ENCODE data around the gene FMN2. TPM values are rescaled to one million over a fixed set of nuclear protein-coding genes. Genes with fewer than 3 reads are reported as not detected.

Gene FMN2
- total RNA-seq, 2 donors from 2014 or later, result 26.9 to 27.2 TPM

GRCh38 chr1:240280560-240281322 lies 189.1 kb downstream of the FMN2 start:
- H3K27ac ChIP-seq (ENCODE audit: low read depth, low read length), result no peak overlapping the region
- peak overlapping the region; percentile 41 for H3K27ac Mint-ChIP-seq
- H3K4me1 ChIP-seq (ENCODE audit: control insufficient read depth, insufficient read depth, low read length), result peaks cover 17% of the 10 kb centered on the region
- no peak for DNase-seq
- H3K9ac ChIP-seq (ENCODE audit: extremely low read depth, low read length, poor library complexity, severe bottlenecking), result no peak overlapping the region
- no peaks in the 10 kb centered on the region for H3K27me3 Mint-ChIP-seq (ENCODE audit: insufficient read depth)
- no peak overlapping the region for H3K4me3 ChIP-seq (ENCODE audit: low read length)
- H3K36me3 ChIP-seq (ENCODE audit: control insufficient read depth, insufficient read depth, low read length), result peaks cover 32% of the 10 kb centered on the region
- no peak for TF ChIP-seq CTCF (conservative IDR thresholded peaks at IDR 0.05)
- H3K27me3 ChIP-seq (ENCODE audit: control insufficient read depth, insufficient read depth, low read length, poor library complexity, severe bottlenecking), result no peaks in the 10 kb centered on the region
- no peaks in the 10 kb centered on the region for H3K9me3 Mint-ChIP-seq
- H3K4me1 Mint-ChIP-seq, result peaks cover 19% of the 10 kb centered on the region
- no peak overlapping the region for H3K4me3 Mint-ChIP-seq
- peaks cover 16% of the 10 kb centered on the region for H3K36me3 Mint-ChIP-seq (ENCODE audit: low read depth)
- WGBS, 2 experiments (ENCODE audit: insufficient coverage in 1 of 2, insufficient read length in 1 of 2), result 83 to 95% methylated on average over 5 to 11 of the region's 11 CpGs
- no peaks in the 10 kb centered on the region for H3K9me3 ChIP-seq (ENCODE audit: control insufficient read depth, low read length)

- H3K4me3 Mint-ChIP-seq, result no peak overlapping the region
- no peak for TF ChIP-seq CTCF (conservative IDR thresholded peaks at IDR 0.05)
- Histone ChIP-seq H3K4me3 (ENCODE audit: low read length) (no peak overlapping the region), H3K9ac (ENCODE audit: extremely low read depth, low read length, poor library complexity, severe bottlenecking) (no peak overlapping the region), H3K27ac (ENCODE audit: low read depth, low read length) (no peak overlapping the region), H3K36me3 (ENCODE audit: control insufficient read depth, insufficient read depth, low read length) (peaks cover 26% of the 10 kb centered on the region), H3K4me1 (ENCODE audit: control insufficient read depth, insufficient read depth, low read length) (peaks cover 17% of the 10 kb centered on the region), H3K9me3 (ENCODE audit: control insufficient read depth, low read length) (no peaks in the 10 kb centered on the region), H3K27me3 (ENCODE audit: control insufficient read depth, insufficient read depth, low read length, poor library complexity, severe bottlenecking) (no peaks in the 10 kb centered on the region)
- no peak for DNase-seq
- H3K36me3 Mint-ChIP-seq (ENCODE audit: low read depth), result peaks cover 16% of the 10 kb centered on the region
- no peaks in the 10 kb centered on the region for H3K27me3 Mint-ChIP-seq (ENCODE audit: insufficient read depth)
- H3K4me1 Mint-ChIP-seq, result peaks cover 16% of the 10 kb centered on the region
- no peak overlapping the region for H3K27ac Mint-ChIP-seq
- WGBS, 2 experiments (ENCODE audit: insufficient coverage in 1 of 2, insufficient read length in 1 of 2), result 94 to 95% methylated on average over 6 to 7 of the region's 7 CpGs
- no peaks in the 10 kb centered on the region for H3K9me3 Mint-ChIP-seq
These were observed 190.6 kb downstream of the FMN2 start for GRCh38 chr1:240282061-240282830.

- H3K9me3 Mint-ChIP-seq, result no peaks in the 10 kb centered on the region
- peaks cover 21% of the 10 kb centered on the region for H3K36me3 Mint-ChIP-seq (ENCODE audit: low read depth)
- Histone ChIP-seq H3K4me3 (ENCODE audit: low read length) (no peak overlapping the region), H3K4me1 (ENCODE audit: control insufficient read depth, insufficient read depth, low read length) (peaks cover 12% of the 10 kb centered on the region), H3K9me3 (ENCODE audit: control insufficient read depth, low read length) (no peaks in the 10 kb centered on the region), H3K27ac (ENCODE audit: low read depth, low read length) (no peak overlapping the region), H3K36me3 (ENCODE audit: control insufficient read depth, insufficient read depth, low read length) (peaks cover 49% of the 10 kb centered on the region), H3K27me3 (ENCODE audit: control insufficient read depth, insufficient read depth, low read length, poor library complexity, severe bottlenecking) (no peaks in the 10 kb centered on the region), H3K9ac (ENCODE audit: extremely low read depth, low read length, poor library complexity, severe bottlenecking) (no peak overlapping the region)
- H3K27me3 Mint-ChIP-seq (ENCODE audit: insufficient read depth), result no peaks in the 10 kb centered on the region
- H3K4me1 Mint-ChIP-seq, result peaks cover 9% of the 10 kb centered on the region
- no peak overlapping the region for H3K27ac Mint-ChIP-seq
- H3K4me3 Mint-ChIP-seq, result no peak overlapping the region
- WGBS, 2 experiments (ENCODE audit: insufficient coverage in 1 of 2, insufficient read length in 1 of 2), result 91 to 95% methylated on average over 5 to 7 of the region's 7 CpGs
- no peak for DNase-seq
- no peak for TF ChIP-seq CTCF (conservative IDR thresholded peaks at IDR 0.05)
These were observed 193.2 kb downstream of the FMN2 start for GRCh38 chr1:240284656-240285414.

All from endodermal cell (in vitro differentiated cells).